Fibroblast of mammary gland (primary cell): ENCODE data around the gene TRIM17.
A peak's percentile ranks its signal among the peaks of the same experiment; 100 is the strongest.

Experiments
- DNase-seq: peaks from one replicate; pipeline ENCODE4 v3.0.0-alpha.2; 2010; ENCODE audit warnings: low read depth
- H3K4me3 ChIP-seq: 2 replicates; pipeline ENCODE4 v1.5.1; 2011; ENCODE audit warnings: low read depth, mild to moderate bottlenecking, low read length, moderate library complexity; ENCODE audit not compliant: control insufficient read depth
- CTCF ChIP-seq: conservative IDR thresholded peaks from 2 replicates; pipeline ENCODE4 v1.5.1; 2011; ENCODE audit warnings: low read depth, low read length, inconsistent platforms; ENCODE audit not compliant: control insufficient read depth, insufficient read depth

The TRIM17 gene

GRCh38 chr1:228374711-228375577, 41.7 kb downstream of the TRIM17 start:
- peak; percentile 99 for DNase-seq
- H3K4me3 ChIP-seq = no peak overlapping the region
- TF ChIP-seq CTCF = no peak

GRCh38 chr1:228373681-228374571, 42.7 kb downstream of the TRIM17 start:
- DNase-seq = no peak
- no peak for TF ChIP-seq CTCF

GRCh38 chr1:228373004-228373680, 43.5 kb downstream of the TRIM17 start:
- DNase-seq = no peak
- H3K4me3 ChIP-seq = no peak overlapping the region
- TF ChIP-seq CTCF = no peak

More at GRCh38 chr1:228373681-228374571, 42.7 kb downstream of the TRIM17 start:
- no peak overlapping the region for H3K4me3 ChIP-seq

DNA sequence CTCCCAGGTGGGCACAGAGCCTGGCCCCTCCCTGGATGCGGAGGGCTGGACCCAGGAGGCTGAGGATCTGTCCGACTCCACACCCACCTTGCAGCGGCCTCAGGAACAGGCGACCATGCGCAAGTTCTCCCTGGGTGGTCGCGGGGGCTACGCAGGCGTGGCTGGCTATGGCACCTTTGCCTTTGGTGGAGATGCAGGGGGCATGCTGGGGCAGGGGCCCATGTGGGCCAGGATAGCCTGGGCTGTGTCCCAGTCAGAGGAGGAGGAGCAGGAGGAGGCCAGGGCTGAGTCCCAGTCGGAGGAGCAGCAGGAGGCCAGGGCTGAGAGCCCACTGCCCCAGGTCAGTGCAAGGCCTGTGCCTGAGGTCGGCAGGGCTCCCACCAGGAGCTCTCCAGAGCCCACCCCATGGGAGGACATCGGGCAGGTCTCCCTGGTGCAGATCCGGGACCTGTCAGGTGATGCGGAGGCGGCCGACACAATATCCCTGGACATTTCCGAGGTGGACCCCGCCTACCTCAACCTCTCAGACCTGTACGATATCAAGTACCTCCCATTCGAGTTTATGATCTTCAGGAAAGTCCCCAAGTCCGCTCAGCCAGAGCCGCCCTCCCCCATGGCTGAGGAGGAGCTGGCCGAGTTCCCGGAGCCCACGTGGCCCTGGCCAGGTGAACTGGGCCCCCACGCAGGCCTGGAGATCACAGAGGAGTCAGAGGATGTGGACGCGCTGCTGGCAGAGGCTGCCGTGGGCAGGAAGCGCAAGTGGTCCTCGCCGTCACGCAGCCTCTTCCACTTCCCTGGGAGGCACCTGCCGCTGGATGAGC, 44.3 kb downstream of the TRIM17 start:
- H3K4me3 ChIP-seq = no peak overlapping the region
- no peak for DNase-seq
- TF ChIP-seq CTCF = no peak

DNA sequence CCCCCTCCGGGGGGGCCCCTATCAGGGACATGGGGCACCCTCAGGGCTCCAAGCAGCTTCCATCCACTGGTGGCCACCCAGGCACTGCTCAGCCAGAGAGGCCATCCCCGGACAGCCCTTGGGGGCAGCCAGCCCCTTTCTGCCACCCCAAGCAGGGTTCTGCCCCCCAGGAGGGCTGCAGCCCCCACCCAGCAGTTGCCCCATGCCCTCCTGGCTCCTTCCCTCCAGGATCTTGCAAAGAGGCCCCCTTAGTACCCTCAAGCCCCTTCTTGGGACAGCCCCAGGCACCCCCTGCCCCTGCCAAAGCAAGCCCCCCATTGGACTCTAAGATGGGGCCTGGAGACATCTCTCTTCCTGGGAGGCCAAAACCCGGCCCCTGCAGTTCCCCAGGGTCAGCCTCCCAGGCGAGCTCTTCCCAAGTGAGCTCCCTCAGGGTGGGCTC, 44.9 kb downstream of the TRIM17 start:
- no peak for DNase-seq
- TF ChIP-seq CTCF = no peak
- no peak overlapping the region for H3K4me3 ChIP-seq
